ENCODE measurements around the gene HRC.

DNA sequence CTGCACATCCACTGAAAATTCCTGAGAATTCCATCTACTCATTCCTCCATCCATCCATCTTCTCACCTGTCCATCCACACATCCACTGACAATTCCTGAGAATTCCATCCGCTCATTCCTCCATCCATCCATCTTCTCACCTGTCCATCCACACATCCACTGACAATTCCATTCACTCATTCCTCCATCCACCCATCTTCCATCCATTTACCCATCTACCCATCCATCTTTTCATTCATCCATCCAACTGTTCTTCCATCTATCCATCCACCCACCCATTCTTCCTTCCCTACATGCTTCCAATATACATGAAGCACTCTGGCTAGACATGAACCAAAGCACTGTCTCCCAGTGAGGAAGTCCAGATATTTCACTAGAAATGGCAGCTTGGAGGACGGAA is 18.0 kb upstream of the HRC start:
- TF ChIP-seq YY1 (IDR thresholded peaks at IDR 0.05; ENCODE audit: insufficient read depth, insufficient read length): no peak
- no peak for TF ChIP-seq ZNF274 (IDR thresholded peaks at IDR 0.05; ENCODE audit: low read depth, low read length)
- no peak for TF ChIP-seq SUZ12 (IDR thresholded peaks at IDR 0.05; ENCODE audit: extremely low read depth, insufficient read depth, insufficient read length)
